Erythroblast (primary cell): ENCODE results near the gene AKT3.

ENCODE experiments used
- GATA1 ChIP-seq: IDR thresholded peaks from 2 replicates; pipeline ENCODE4 v1.6.1; 2011; ENCODE audit warnings: low read depth, mild to moderate bottlenecking, control low read depth, low read length, moderate library complexity
- POLR2A ChIP-seq: IDR thresholded peaks from 2 replicates; pipeline ENCODE4 v1.6.1; 2011; ENCODE audit warnings: mild to moderate bottlenecking, low read length

- no peak for TF ChIP-seq POLR2A
- TF ChIP-seq GATA1 = no peak
These were observed 79.2 kb downstream of the AKT3 start for GRCh38 chr1:243770860-243771259.
